HCT116 (cell line): ENCODE measurements around the gene RNPS1. TPM values are rescaled to one million over a fixed set of nuclear protein-coding genes. Genes with fewer than 3 reads are reported as not detected.

Experiments
- ATAC-seq: fragments of 200-7000 bp; cut with Tn5 transposase; 2 replicates; pipeline ENCODE4 v1.9.1; 2020; ENCODE audit warnings: mild to moderate bottlenecking, moderate library complexity
- BruUV-seq: library from RNA; stranded (reverse); fragments of 400-500 nt; replicated peaks from 2 replicates; lab custom pipeline; 2021; lab: Mats Ljungman, UMichigan
- CTCF ChIA-PET: fragments of 300-600 bp; sonication (Branson Sonifier 250); formaldehyde crosslinking; loops from one replicate; lab custom pipeline; 2021; ENCODE audit warnings: antibody characterized with exemption; lab: Charles Lee
- POLR2A ChIA-PET: fragments of 300-600, 350-600 bp; sonication (Branson Sonifier 250); formaldehyde crosslinking; loops from one replicate; lab custom pipeline; 2021; ENCODE audit warnings: antibody characterized with exemption; lab: Charles Lee
- RAD21 ChIA-PET, 2 experiments: fragments of 300-600 bp; sonication (Branson Sonifier 250); formaldehyde crosslinking; loops; one replicate each; lab custom pipeline; 2023; ENCODE audit warnings: low total read pairs in 2 of 2; ENCODE audit not compliant: uncharacterized antibody in 2 of 2, unreplicated experiment in 2 of 2, low non-redundant PET in 1 of 2; lab: Charles Lee
- DNase-seq: peaks from one replicate; pipeline ENCODE4 v3.0.0-alpha.2; 2010; ENCODE audit warnings: low read depth, low spot score
- H2AFZ ChIP-seq: fragments of 200-600 bp; shearing (Covaris generic), sonication (generic); 2 replicates; pipeline ENCODE4 v1.6.1; 2017; ENCODE audit warnings: low read depth, mixed run types, mixed read lengths, antibody characterized with exemption, low read length; ENCODE audit not compliant: poor library complexity, severe bottlenecking
- H3K27ac ChIP-seq: 2 replicates; pipeline ENCODE4 v1.5.1; 2012; ENCODE audit warnings: low read depth, low read length
- H3K27me3 ChIP-seq: fragments of 200-600 bp; sonication (generic); 2 replicates; pipeline ENCODE4 v1.6.1; 2016; ENCODE audit warnings: mixed run types, low read length, mixed read lengths; ENCODE audit not compliant: insufficient read depth
- H3K36me3 ChIP-seq, 2 experiments: fragments of 200-500 bp in 1 of 2; fragments of 200-600 bp in 1 of 2; sonication (Bioruptor generic) in 1 of 2; sonication (generic) in 1 of 2; 2 replicates each; pipeline versions ENCODE4 v1.5.1 to v1.6.1; 2014 to 2016; ENCODE audit warnings: low read length in 2 of 2, inconsistent platforms in 1 of 2, mixed read lengths in 1 of 2, mixed run types in 1 of 2; ENCODE audit not compliant: insufficient read depth in 2 of 2, control insufficient read depth in 1 of 2
- H3K4me1 ChIP-seq, 2 experiments: fragments of 200-600 bp in 1 of 2; sonication (generic) in 1 of 2; 2 replicates each; pipeline versions ENCODE4 v1.5.1 to v1.6.1; 2012 to 2017; ENCODE audit warnings: low read length in 2 of 2, inconsistent platforms in 1 of 2, mild to moderate bottlenecking in 1 of 2, mixed read lengths in 1 of 2, mixed run types in 1 of 2, moderate library complexity in 1 of 2; ENCODE audit not compliant: insufficient read depth in 2 of 2, control insufficient read depth in 1 of 2
- H3K4me2 ChIP-seq: fragments of 200-600 bp; sonication (generic); 2 replicates; pipeline ENCODE4 v1.6.1; 2017; ENCODE audit warnings: mixed run types, low read length, mixed read lengths
- H3K4me3 ChIP-seq, 2 experiments: fragments of 200-600 bp in 1 of 2; sonication (generic) in 1 of 2; replicated peaks in 1 of 2; 2 replicates each; pipeline ENCODE4 v1.5.1; 2011 to 2016; ENCODE audit warnings: low read length in 2 of 2, control low read depth in 1 of 2, low read depth in 1 of 2, mild to moderate bottlenecking in 1 of 2, mixed read lengths in 1 of 2, mixed run types in 1 of 2
- H3K79me2 ChIP-seq: fragments of 200-600 bp; sonication (generic); 2 replicates; pipeline ENCODE4 v1.6.1; 2017; ENCODE audit warnings: mild to moderate bottlenecking, mixed run types, low read length, moderate library complexity, mixed read lengths; ENCODE audit not compliant: insufficient read depth
- H3K9ac ChIP-seq: fragments of 200-600 bp; sonication (generic); 2 replicates; pipeline ENCODE4 v1.6.1; 2016; ENCODE audit warnings: low read length, mixed read lengths
- H3K9me2 ChIP-seq: fragments of 200-600 bp; sonication (generic), shearing (Covaris generic); 2 replicates; pipeline ENCODE4 v1.6.1; 2017; ENCODE audit warnings: mixed run types, mild to moderate bottlenecking, moderate library complexity; ENCODE audit not compliant: insufficient read depth
- H3K9me3 ChIP-seq, 2 experiments: fragments of 200-500 bp in 1 of 2; fragments of 200-600 bp in 1 of 2; sonication (Bioruptor generic) in 1 of 2; sonication (generic) in 1 of 2; 2 replicates each; pipeline ENCODE4 v1.6.1; 2014 to 2017; ENCODE audit warnings: low read length in 2 of 2, mixed read lengths in 2 of 2, inconsistent platforms in 1 of 2, low read depth in 1 of 2, mild to moderate bottlenecking in 1 of 2, mixed run types in 1 of 2, moderate library complexity in 1 of 2; ENCODE audit not compliant: control insufficient read depth in 1 of 2, insufficient read depth in 1 of 2
- H4K20me1 ChIP-seq: fragments of 200-600 bp; sonication (generic), shearing (Covaris generic); 2 replicates; pipeline ENCODE4 v1.6.1; 2017; ENCODE audit warnings: mixed run types, mild to moderate bottlenecking, moderate library complexity; ENCODE audit not compliant: insufficient read depth
- CEBPB ChIP-seq: IDR thresholded peaks from 2 replicates; pipeline ENCODE4 v1.6.1; 2012; ENCODE audit warnings: low read depth
- CTCF ChIP-seq, 3 experiments: fragments of 200-600 bp in 1 of 3; sonication (generic) in 1 of 3; IDR thresholded peaks in 2 of 3; conservative IDR thresholded peaks in 1 of 3; 2 replicates each; pipeline ENCODE4 v1.5.1; 2012 to 2017; ENCODE audit warnings: low read depth in 2 of 3, low read length in 2 of 3, antibody characterized with exemption in 1 of 3, borderline replicate concordance in 1 of 3, control low read depth in 1 of 3, mild to moderate bottlenecking in 1 of 3, mixed read lengths in 1 of 3, mixed run types in 1 of 3, moderate library complexity in 1 of 3; ENCODE audit not compliant: insufficient read depth in 1 of 3
- EGR1 ChIP-seq: IDR thresholded peaks from 2 replicates; pipeline ENCODE4 v1.6.1; 2012; ENCODE audit warnings: low read depth
- ELF1 ChIP-seq: IDR thresholded peaks from 2 replicates; pipeline ENCODE4 v1.6.1; 2012; ENCODE audit warnings: low read depth, borderline replicate concordance
- EZH2 ChIP-seq: fragments of 200-600 bp; sonication (generic); IDR thresholded peaks from 2 replicates; pipeline ENCODE4 v1.6.1; 2017; ENCODE audit warnings: antibody characterized with exemption, mixed run types
- EZH2phosphoT487 ChIP-seq: fragments of 200-600 bp; IDR thresholded peaks from 2 replicates; pipeline ENCODE4 v1.6.1; 2018; ENCODE audit warnings: antibody characterized with exemption, borderline replicate concordance
- FOSL1 ChIP-seq: IDR thresholded peaks from 2 replicates; pipeline ENCODE4 v1.6.1; 2012; ENCODE audit warnings: low read depth
- JUND ChIP-seq: IDR thresholded peaks from 2 replicates; pipeline ENCODE4 v1.6.1; 2012
- MAX ChIP-seq: IDR thresholded peaks from 2 replicates; pipeline ENCODE4 v1.6.1; 2012
- POLR2A ChIP-seq: IDR thresholded peaks from 2 replicates; pipeline ENCODE4 v1.7.0; 2011; ENCODE audit warnings: borderline replicate concordance; ENCODE audit not compliant: insufficient read depth, insufficient read length; ENCODE audit errors: extremely low read depth
- POLR2AphosphoS5 ChIP-seq: IDR thresholded peaks from 2 replicates; pipeline ENCODE4 v1.6.1; 2011; ENCODE audit warnings: mild to moderate bottlenecking, low read depth, low read length, moderate library complexity
- RAD21 ChIP-seq: IDR thresholded peaks from 2 replicates; pipeline ENCODE4 v1.6.1; 2012; ENCODE audit warnings: low read depth, mild to moderate bottlenecking
- SP1 ChIP-seq: IDR thresholded peaks from 2 replicates; pipeline ENCODE4 v1.6.1; 2012; ENCODE audit warnings: low read depth
- SRF ChIP-seq: IDR thresholded peaks from 2 replicates; pipeline ENCODE4 v1.6.1; 2012; ENCODE audit warnings: low read depth
- TCF7L2 ChIP-seq: IDR thresholded peaks from 2 replicates; pipeline ENCODE4 v1.7.0; 2011; ENCODE audit warnings: borderline replicate concordance, inconsistent platforms; ENCODE audit not compliant: insufficient read depth, insufficient read length; ENCODE audit errors: extremely low read depth
- ZFX ChIP-seq: fragments of 450-650 bp; IDR thresholded peaks from 2 replicates; pipeline ENCODE4 v1.6.1; 2017
- ZNF274 ChIP-seq: fragments of 200-500 bp; sonication (Bioruptor generic); IDR thresholded peaks from 2 replicates; pipeline ENCODE4 v1.6.1; 2014; ENCODE audit warnings: mild to moderate bottlenecking, low read depth, low read length, inconsistent platforms
- intact Hi-C: fragments of 100-400 bp; cut with micrococcal nuclease; formaldehyde crosslinking; loops from 2 replicates; pipeline ENCODE4 v1.10.0; 2022
- total RNA-seq: library from RNA; stranded (reverse); gene quantifications from one replicate; pipeline ENCODE4 v1.2.1, GENCODE V29; 2021; ENCODE audit not compliant: unreplicated experiment

The RNPS1 gene
- total RNA-seq, 1 experiment from 2014 or later: 257 TPM

GRCh38 chr16:2284797-2285576 lies 17.1 kb upstream of the RNPS1 start:
- no peak for ATAC-seq

GRCh38 chr16:2284001-2284770 lies 16.3 kb upstream of the RNPS1 start:
- Histone ChIP-seq H3K36me3 (no peaks in the 10 kb centered on the region), H3K4me2 (no peak overlapping the region), H3K4me1 (no peaks in the 10 kb centered on the region), H3K27me3 (no peaks in the 10 kb centered on the region), H3K79me2 (no peaks in the 10 kb centered on the region), H3K4me3 (no peak overlapping the region), H2AFZ (no peak overlapping the region), H3K9me3 (no peaks in the 10 kb centered on the region), H3K9me2 (no peaks in the 10 kb centered on the region), H3K27ac (no peak overlapping the region; the same call in 1 of the 2 replicates), H4K20me1 (no peaks in the 10 kb centered on the region), H3K9ac (no peak overlapping the region)
- RAD21 ChIA-PET: no interaction called here
- no TSS peak for BruUV-seq
- CTCF ChIA-PET: no interaction called here
- POLR2A ChIA-PET: interaction anchor here (0.7 kb wide), 1 partner anchor 9 kb away, joined by 5 read pairs; no protein-coding TSS in a partner anchor
- DNase-seq (no peak), ATAC-seq (no peak)
- intact Hi-C loops: no loop called here
- TF ChIP-seq SRF (no peak), TCF7L2 (no peak), CTCF (IDR thresholded peaks at IDR 0.05 in 2 of 3, conservative IDR thresholded peaks at IDR 0.05 in 1 of 3; ENCODE audit: borderline replicate concordance in 1 of 3, insufficient read depth in 1 of 3, low read depth in 2 of 3, low read length in 2 of 3) (no peak), POLR2A (no peak), EZH2phosphoT487 (no peak), EZH2 (no peak), ZNF274 (no peak), SP1 (no peak), FOSL1 (no peak), ZFX (no peak), RAD21 (no peak), JUND (no peak), EGR1 (no peak)

More at GRCh38 chr16:2284797-2285576, 17.1 kb upstream of the RNPS1 start:
- no peak overlapping the region for H2AFZ ChIP-seq
- H3K27me3 ChIP-seq: no peaks in the 10 kb centered on the region
- H3K4me2 ChIP-seq: no peak overlapping the region
- ChIA-PET RAD21 (no interaction called here), POLR2A (interaction anchor here (0.7 kb wide), 1 partner anchor 8 kb away, joined by 5 read pairs; no protein-coding TSS in a partner anchor), CTCF (no interaction called here)
- intact Hi-C loops: no loop called here
- H3K79me2 ChIP-seq: no peaks in the 10 kb centered on the region
- no peaks in the 10 kb centered on the region for H3K9me2 ChIP-seq
- no peaks in the 10 kb centered on the region for H3K36me3 ChIP-seq
- no peak overlapping the region; the same call in 1 of the 2 replicates for H3K27ac ChIP-seq
- TF ChIP-seq CEBPB: no peak
- no peak for TF ChIP-seq SRF
- no peak for TF ChIP-seq MAX
- no peak for TF ChIP-seq POLR2AphosphoS5
- no peak for TF ChIP-seq ELF1
- TF ChIP-seq EZH2phosphoT487: no peak
- no peak for TF ChIP-seq FOSL1
- no peak for TF ChIP-seq SP1
- H3K9ac ChIP-seq: no peak overlapping the region
- H4K20me1 ChIP-seq: no peaks in the 10 kb centered on the region
- DNase-seq: no peak
- no peak overlapping the region for H3K4me3 ChIP-seq
- H3K4me1 ChIP-seq: no peaks in the 10 kb centered on the region
- no peaks in the 10 kb centered on the region for H3K9me3 ChIP-seq
- no TSS peak for BruUV-seq
